HG03064 (cell line): ENCODE measurements around the gene CLEC2L.

Experiments used
- ATAC-seq: cut with Tn5 transposase; IDR thresholded peaks from one replicate; pipeline ENCODE4 v1.9.1; 2021; ENCODE audit warnings: low read depth; ENCODE audit not compliant: unreplicated experiment

CLEC2L gene

DNA sequence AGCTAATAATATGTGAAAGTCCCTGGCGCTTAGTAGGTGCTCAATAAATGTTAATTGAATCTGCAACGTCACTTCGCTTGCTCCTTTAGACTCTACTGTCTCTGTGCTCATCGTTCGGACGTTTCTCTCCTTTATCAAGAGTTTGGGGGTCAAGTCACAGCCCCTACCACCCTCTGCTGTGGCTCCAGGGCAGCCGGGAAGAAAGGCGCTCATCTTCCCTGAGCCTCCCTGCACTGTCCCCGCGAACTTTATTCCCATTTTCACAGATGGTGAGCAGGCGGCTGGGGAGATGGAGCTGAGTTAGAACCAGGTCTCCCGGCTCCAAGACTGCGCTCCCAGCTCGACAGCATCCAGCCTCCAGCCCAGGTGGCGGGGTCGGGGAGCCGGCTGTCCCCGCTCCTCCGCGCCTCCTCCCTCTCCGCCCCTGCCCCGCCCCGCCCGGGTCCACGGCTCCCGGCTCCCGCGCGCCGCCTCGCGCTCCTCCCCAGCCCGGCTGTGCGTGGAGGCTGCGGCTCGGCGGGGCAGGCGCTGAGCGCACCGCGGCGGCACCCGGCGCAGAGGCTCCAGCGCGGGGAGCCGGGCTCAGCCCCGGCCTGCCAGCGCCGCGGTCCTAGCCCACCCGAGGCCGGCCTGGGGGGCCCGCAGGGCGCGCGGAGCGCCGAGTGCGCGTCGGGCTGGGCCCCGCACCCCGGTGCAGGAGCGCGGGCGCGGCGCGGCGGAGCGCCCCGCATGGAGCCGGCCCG lies at the start of gene CLEC2L:
Gene CLEC2L (plus strand): TSS at position 487 of the 743 bp plus-strand sequence. CDS start 243 bp downstream, at position 730.
- ATAC-seq: no peak

DNA sequence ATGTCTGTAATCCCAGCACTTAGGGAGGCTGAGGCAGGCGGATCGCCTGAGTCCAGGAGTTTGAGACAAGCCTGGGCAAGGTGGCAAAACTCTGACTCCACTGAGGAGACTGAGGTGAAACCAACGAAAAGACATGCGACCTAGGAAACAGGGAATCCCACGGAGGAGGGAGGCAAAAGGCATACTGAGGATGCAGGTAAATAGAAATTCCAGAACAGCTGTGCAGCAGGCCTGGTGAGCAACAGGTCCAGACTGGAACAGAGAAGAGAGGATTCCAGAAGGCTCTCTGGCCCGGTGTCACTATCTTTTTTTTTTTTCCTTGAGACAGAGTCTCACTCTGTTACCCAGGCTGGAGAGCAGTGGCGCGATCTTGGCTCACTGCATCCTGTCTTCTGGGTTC lies 47.3 kb upstream of the CLEC2L start:
- no peak for ATAC-seq

DNA sequence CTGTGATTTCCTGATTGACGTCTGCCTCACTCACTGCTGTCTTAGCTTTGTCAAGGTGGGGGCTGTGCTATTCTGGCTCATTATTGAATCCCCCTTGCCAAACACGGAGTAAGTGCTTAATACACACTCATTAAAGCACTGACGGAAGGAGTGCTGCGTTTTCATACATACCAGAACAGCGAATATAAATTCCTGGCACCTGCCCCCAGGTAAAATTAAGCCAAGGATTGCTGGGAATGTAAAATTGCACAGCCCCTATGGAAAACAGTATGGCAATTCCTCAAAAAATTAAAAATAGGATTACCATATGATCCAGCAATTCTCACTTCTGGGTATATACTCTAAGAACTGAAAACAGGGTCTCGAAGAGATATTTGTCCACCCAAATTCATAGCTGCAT lies 46.6 kb upstream of the CLEC2L start:
- no peak for ATAC-seq

GRCh38 chr7:139479620-139480019 lies 43.9 kb upstream of the CLEC2L start:
- no peak for ATAC-seq

DNA sequence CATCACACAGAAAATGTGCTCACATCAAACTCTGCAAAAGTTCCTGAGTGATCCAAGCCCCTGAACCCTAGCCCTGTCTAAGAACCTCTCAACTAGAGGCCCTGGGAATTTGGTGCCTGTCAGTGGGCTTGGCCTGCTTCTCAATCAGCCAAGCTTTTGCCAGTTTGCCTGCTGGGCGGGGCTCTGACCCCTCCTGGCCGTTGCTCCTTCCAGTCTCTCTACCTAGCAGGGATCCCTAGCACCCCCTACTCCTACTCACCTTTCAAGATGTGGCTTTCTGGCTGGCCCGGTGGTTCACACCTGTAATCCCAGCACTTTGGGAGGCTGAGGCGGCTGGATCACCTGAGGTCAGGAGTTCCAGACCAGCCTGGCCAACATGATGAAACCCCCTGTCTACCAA lies 42.1 kb upstream of the CLEC2L start:
- no peak for ATAC-seq

- no peak for ATAC-seq
Measured at GRCh38 chr7:139482122-139482521, 41.4 kb upstream of the CLEC2L start.

DNA sequence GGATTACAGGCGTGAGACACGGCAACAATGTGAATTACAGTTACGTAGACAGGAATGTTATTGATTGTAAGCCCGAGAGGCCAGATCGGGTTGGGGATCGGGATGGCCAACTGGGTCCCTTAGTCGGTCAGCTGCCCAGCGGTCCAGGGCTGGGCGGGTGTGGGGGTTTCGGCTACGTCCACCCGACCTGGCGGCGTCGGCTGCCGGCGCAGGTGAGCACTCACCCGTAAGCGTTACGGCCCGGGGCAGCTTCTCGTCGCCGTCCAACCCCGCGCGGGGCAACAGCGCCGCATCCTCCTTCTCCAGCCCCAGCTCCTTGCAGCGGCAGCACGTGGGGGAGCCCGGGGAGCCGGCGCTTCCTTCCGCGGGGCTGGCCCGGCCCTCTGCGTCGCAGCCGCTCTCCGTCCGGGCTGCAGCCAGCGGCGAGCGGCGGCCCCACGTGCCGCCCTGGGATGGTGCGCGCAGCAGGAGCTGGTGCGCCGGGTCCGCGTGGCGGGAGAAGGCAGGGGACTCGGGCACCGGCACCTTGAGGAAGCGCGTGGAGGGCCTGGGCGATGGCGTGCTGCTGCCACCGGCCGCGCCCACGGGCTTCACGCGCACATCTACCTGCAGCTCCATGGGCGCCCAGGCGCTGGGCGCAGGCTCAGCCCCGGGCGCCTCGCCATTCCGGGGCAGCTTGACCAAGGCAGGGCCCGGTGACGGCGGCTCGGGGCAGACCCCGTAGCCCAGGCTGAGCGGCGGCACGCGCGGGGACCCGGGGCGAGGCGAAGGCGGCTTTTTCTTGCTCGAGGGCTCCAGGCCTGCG lies 40.6 kb upstream of the CLEC2L start:
- ATAC-seq: no peak

- ATAC-seq: no peak
Measured at GRCh38 chr7:139487366-139488080, 36.0 kb upstream of the CLEC2L start.

DNA sequence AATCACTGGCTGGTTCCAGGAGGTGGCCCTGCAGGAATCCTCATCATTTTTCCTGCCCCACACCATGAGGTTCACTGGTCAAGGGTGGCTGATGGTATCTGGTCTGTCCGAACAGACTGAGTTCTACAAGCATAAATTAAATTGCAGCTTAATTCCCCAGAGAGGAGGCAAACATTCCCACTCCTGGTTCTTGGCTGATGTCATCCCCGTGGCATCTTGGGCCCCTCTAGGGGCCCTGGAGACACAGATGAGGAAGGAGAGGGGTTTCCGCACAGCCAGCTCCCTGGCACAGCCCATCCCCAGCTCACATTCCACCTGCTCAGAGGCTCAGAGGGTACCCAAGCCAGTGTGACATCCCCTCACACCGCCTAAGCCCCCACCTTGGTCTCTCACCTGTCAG lies 34.7 kb upstream of the CLEC2L start:
- ATAC-seq: no peak

GRCh38 chr7:139490130-139490529 lies 33.4 kb upstream of the CLEC2L start:
- ATAC-seq: no peak

DNA sequence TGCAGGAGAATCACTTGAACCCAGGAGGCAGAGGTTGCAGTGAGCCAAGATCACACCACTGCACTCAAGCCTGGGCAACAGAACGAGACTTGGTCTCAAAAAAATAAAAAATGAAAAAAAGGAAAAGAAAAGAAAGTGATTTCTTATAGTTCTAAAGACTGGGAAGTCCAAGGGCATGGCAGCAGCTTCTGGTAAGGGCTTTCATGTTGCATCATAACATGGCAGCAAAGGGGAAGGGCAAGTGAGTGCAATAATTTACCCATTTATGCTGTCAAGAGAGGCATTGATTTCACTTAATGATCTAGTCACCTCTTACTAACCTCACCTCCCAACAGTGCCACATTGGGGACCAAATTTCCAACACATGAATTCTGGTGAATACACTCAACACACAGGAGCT lies 31.2 kb upstream of the CLEC2L start:
- no peak for ATAC-seq

- no peak for ATAC-seq
Measured at GRCh38 chr7:139494835-139495579, 28.5 kb upstream of the CLEC2L start.

DNA sequence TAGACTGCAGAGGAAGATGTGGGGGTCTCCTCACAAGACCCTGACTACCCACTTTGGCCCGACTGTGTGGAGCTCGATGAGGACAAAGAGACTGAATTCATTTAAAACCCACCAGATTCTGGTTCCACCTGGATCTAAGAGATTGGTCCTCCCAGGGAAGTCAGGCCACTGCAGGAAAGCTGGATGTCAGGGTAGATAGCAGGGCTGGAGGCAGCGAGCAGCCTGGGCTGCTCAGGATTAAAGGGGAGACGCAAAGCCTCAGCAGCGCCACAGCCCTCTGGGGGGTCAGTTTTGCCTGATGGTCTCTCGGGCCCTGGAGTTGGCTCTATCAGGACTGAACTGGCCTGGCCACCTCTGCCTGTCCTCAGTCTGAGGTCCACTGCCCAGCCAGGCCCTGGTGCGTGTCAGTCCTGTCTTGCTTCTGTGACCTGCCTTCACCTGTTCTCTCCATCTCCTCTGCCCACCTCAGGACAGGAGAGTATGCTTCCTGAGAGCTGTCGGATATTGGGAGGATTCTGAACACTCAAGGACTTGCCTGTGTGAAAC lies 27.8 kb upstream of the CLEC2L start:
- no peak for ATAC-seq

DNA sequence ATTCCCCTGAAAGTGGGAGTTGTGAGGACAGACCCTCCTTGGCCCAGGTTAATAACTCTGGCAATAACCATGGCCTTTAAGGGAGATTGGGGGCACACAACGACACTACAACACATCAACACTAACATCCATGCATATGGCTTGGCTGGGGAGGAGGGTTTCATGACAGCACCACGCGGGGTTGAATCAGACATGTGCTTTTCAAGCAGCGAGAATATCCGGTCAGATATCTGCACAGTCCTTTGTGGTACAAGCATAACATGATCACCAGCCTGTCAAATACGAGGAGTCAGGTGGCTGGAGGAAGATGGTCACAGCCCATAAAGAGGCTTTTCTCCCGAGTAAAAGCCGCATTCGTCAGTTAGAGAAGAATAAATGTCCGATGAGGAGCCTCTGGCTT lies 27.0 kb upstream of the CLEC2L start:
- ATAC-seq: no peak

DNA sequence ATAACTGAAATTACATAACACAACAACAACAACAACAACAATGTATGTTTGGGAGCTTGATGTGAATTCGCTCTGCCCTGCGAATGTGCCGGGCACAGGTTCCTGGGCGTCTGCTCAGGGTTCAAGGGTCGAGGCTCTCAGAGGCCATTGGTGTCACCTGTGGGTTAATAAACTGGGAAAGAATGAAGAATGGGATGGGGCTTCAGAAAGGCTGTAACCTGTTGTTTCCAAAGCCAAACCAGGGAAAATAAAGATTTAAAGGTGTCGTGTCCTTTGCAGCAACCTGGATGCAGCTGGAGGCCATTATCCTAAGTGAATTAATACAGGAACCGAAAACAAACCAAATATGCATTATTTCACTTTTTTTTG lies 22.7 kb upstream of the CLEC2L start:
- no peak for ATAC-seq

DNA sequence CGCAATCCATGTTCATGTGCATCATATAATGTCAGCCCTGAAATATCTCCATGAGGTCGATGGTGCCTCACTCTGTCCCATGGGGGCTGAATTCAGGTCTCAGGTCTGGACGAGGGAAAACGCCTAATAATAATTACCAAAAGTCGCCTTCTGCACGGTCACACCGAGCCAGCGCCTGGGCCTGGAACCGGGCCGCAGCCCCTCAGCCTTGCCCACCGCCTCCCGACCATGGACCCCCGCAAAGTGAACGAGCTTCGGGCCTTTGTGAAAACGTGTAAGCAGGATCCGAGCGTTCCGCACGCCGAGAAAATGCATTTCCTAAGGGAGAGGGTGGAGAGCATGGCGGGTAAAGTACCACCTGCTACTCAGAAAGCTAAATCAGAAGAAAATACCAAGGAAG lies 21.3 kb upstream of the CLEC2L start:
- ATAC-seq: no peak

DNA sequence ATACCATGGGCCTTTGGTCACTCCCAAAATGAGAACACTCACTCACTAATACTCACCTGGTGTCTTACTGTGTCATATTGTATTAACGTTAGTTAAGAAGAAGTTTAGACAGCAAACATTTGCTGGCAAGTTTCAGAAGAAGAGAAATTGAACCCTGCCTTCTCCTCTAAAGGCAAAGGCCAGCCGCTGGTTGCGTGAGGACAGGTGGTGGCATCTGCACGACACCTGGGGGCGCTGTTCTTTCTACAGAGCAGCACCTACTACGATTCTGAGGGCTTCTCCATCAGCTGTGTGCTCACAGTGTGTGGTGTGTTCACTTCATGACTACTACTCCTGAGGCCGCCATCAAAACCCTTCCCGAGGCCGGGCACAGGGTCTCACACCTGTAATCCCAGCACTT lies 17.9 kb upstream of the CLEC2L start:
- no peak for ATAC-seq

DNA sequence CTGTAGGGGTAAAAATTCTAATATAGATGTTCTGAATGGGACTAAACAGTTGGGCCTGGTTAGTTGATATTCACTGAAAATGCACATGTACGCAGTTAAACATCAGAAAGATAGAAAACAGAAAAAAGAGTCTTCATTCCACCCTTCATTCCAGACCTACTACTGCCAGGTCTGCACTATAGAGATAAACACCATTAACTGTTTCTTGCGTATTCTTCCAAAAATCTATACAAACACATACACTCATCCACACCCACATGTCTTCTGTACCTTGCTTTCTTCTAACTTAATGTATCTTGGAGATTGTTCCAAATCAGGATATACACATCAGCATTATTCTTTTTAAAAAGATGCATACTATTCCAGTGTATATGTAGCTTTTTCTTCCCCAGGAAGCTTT lies 13.9 kb upstream of the CLEC2L start:
- ATAC-seq: no peak

- no peak for ATAC-seq
Measured at GRCh38 chr7:139511315-139511714, 12.2 kb upstream of the CLEC2L start.

DNA sequence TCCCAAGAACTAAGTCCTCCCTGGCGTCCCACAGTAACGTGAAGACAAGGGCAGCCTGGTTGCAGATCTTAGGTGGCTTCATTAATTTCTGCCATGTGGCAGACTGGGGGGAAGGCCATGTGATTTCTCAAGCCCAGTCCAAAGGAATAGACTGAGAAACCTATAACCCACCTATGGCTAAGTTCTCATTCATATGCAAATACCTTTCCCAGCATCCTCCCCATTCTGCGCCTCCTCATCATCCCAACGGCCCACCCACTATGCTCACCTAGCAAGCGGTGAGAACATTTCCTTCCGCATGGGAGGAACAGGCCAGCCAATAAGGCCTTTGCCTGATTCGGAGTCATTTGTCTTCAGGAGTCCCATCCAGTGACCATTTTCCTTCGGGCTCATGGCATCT lies 8.2 kb upstream of the CLEC2L start:
- no peak for ATAC-seq

DNA sequence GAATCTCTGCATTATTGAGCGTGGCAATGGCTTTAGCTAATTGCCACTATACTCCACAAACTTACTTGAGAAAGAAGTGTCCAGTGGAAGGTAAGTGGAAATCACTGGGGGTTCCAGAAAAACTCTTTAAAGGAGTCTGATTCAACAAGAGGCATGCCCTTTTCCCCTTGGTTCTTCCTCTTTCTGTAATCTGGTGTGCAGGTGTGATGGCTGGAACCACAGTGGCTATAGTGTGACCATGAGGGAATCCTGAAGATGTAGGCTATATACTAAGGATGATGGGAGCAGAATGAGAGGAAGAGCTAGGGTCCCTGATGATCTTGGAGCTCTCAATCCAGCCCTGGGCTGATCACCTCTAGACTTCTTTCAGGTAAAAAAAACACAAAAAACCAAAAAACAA lies 2.0 kb upstream of the CLEC2L start:
- ATAC-seq: no peak
